Erythroblast (primary cell): ENCODE results near the gene ITPR3.

Experiments
- DNase-seq, 2 experiments: peaks; one replicate each; lab custom pipeline; 2025; lab: John Stamatoyannopoulos, UW
- GATA1 ChIP-seq: IDR thresholded peaks from 2 replicates; pipeline ENCODE4 v1.6.1; 2011; ENCODE audit warnings: low read depth, mild to moderate bottlenecking, control low read depth, low read length, moderate library complexity
- POLR2A ChIP-seq: IDR thresholded peaks from 2 replicates; pipeline ENCODE4 v1.6.1; 2011; ENCODE audit warnings: mild to moderate bottlenecking, low read length

Gene ITPR3

GRCh38 chr6:33723371-33724085, 102.4 kb downstream of the ITPR3 start:
- DNase-seq: no peak
- TF ChIP-seq POLR2A (no peak), GATA1 (no peak)

GRCh38 chr6:33724102-33725023, 103.2 kb downstream of the ITPR3 start:
- DNase-seq: no peak
- TF ChIP-seq GATA1: no peak
- TF ChIP-seq POLR2A: no peak

- TF ChIP-seq GATA1 (no peak), POLR2A (no peak)
- no peak for DNase-seq
These were observed 104.1 kb downstream of the ITPR3 start for GRCh38 chr6:33725222-33725621.

- DNase-seq: no peak
- TF ChIP-seq POLR2A: no peak
- no peak for TF ChIP-seq GATA1
These were observed 105.0 kb downstream of the ITPR3 start for GRCh38 chr6:33725891-33726673.

- DNase-seq: no peak
- no peak for TF ChIP-seq POLR2A
- TF ChIP-seq GATA1: no peak
These were observed 105.6 kb downstream of the ITPR3 start for GRCh38 chr6:33726696-33727095.

GRCh38 chr6:33727126-33727525, 106.0 kb downstream of the ITPR3 start:
- TF ChIP-seq GATA1 (no peak), POLR2A (no peak)
- no peak for DNase-seq

- no peak for DNase-seq
- no peak for TF ChIP-seq POLR2A
- TF ChIP-seq GATA1: no peak
These were observed 106.8 kb downstream of the ITPR3 start for GRCh38 chr6:33727932-33728331.

- TF ChIP-seq GATA1: no peak
- DNase-seq: no peak
These were observed 107.3 kb downstream of the ITPR3 start for GRCh38 chr6:33728438-33728837.

GRCh38 chr6:33729059-33729458, 107.9 kb downstream of the ITPR3 start:
- TF ChIP-seq POLR2A (no peak), GATA1 (no peak)
- DNase-seq: no peak

- no peak for DNase-seq
- TF ChIP-seq GATA1 (no peak), POLR2A (no peak)
These were observed 109.5 kb downstream of the ITPR3 start for GRCh38 chr6:33730611-33731010.

- no peak for DNase-seq
- TF ChIP-seq POLR2A (no peak), GATA1 (no peak)
These were observed 109.9 kb downstream of the ITPR3 start for GRCh38 chr6:33731035-33731434.

- TF ChIP-seq POLR2A: no peak
- no peak for TF ChIP-seq GATA1
- no peak for DNase-seq
These were observed 110.7 kb downstream of the ITPR3 start for GRCh38 chr6:33731751-33732282.

- no peak for DNase-seq
- TF ChIP-seq GATA1 (no peak), POLR2A (no peak)
These were observed 111.3 kb downstream of the ITPR3 start for GRCh38 chr6:33732385-33732784.
